Measurements from ENCODE around the gene ALG11. TPM values are rescaled to one million over a fixed set of nuclear protein-coding genes. Genes with fewer than 3 reads are reported as not detected.

The ALG11 gene
- polyA plus RNA-seq, 1 donor from 2014 or later: 29.2 TPM

DNA sequence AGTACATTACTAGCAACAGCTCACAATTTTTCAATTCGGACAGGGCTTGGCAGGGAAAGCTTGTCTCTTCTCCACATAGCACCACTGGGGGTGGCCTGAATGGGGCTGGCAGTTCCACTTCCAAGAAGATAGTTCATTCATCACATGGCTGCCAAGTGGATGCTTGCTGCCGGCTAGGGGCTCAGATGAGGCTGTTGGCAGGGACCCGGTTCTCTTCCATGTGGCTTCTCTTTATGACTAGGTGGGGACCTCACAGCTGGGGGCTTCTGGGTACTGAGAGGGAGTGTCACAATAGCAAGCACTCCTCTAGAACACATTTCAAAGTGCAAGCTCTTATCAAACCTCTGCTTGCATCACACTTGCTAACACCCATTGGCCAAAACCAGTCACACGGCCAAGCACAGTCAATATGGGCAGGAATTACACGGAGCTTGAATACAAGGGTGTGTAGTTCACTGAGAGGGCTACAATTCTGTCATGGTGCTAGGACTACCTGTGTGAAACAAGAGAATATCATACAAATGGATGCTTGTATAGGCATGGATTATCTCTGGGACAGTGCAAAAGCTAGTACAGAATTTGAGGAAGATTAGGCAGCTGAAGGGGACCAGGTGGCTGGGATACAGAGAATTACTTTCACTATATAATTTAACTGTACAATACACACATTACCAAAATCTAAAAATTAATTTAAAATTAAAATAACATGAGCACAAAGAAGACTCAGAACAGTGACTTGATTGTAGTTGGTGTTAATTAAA is 33.2 kb upstream of the ALG11 start:
- Histone ChIP-seq H3K79me2 (replicated peaks; ENCODE audit: insufficient read depth, low read length) (no peaks in the 10 kb centered on the region), H2AFZ (ENCODE audit: low read depth, low read length) (no peak overlapping the region), H3K9me3 (ENCODE audit: low read length) (peaks cover 5% of the 10 kb centered on the region), H3K4me3 (ENCODE audit: low read length) (no peak overlapping the region), H3K27ac (ENCODE audit: low read length) (no peak overlapping the region), H3K36me3 (ENCODE audit: insufficient read depth, low read length) (no peaks in the 10 kb centered on the region), H3K9me2 (ENCODE audit: insufficient read depth, low read length) (no peaks in the 10 kb centered on the region), H3K9ac (ENCODE audit: low read length) (no peak overlapping the region), H3K4me2 (ENCODE audit: low read length) (no peak overlapping the region), H3F3A (ENCODE audit: insufficient read depth, low read length, poor library complexity, severe bottlenecking) (no peaks in the 10 kb centered on the region), H3K27me3 (ENCODE audit: insufficient read depth, low read depth, low read length) (no peaks in the 10 kb centered on the region), H4K20me1 (ENCODE audit: insufficient read depth) (no peaks in the 10 kb centered on the region)
- no peak for TF ChIP-seq EP300 (conservative IDR thresholded peaks at IDR 0.05; ENCODE audit: poor library complexity, severe bottlenecking)
- TF ChIP-seq, protein P1, sequence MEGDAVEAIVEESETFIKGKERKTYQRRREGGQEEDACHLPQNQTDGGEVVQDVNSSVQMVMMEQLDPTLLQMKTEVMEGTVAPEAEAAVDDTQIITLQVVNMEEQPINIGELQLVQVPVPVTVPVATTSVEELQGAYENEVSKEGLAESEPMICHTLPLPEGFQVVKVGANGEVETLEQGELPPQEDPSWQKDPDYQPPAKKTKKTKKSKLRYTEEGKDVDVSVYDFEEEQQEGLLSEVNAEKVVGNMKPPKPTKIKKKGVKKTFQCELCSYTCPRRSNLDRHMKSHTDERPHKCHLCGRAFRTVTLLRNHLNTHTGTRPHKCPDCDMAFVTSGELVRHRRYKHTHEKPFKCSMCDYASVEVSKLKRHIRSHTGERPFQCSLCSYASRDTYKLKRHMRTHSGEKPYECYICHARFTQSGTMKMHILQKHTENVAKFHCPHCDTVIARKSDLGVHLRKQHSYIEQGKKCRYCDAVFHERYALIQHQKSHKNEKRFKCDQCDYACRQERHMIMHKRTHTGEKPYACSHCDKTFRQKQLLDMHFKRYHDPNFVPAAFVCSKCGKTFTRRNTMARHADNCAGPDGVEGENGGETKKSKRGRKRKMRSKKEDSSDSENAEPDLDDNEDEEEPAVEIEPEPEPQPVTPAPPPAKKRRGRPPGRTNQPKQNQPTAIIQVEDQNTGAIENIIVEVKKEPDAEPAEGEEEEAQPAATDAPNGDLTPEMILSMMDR (IDR thresholded peaks at IDR 0.05; ENCODE audit: poor library complexity, severe bottlenecking): no peak
- no peak for TF ChIP-seq EZH2 (IDR thresholded peaks at IDR 0.05; ENCODE audit: borderline replicate concordance, insufficient read depth, low read length, poor library complexity, severe bottlenecking)
- no peak for TF ChIP-seq SMC3 (conservative IDR thresholded peaks at IDR 0.05; ENCODE audit: poor library complexity)
- no peak for TF ChIP-seq POLR2AphosphoS5 (IDR thresholded peaks at IDR 0.05)
- no peak for TF ChIP-seq REST (IDR thresholded peaks at IDR 0.05; ENCODE audit: borderline replicate concordance)
- no peak for TF ChIP-seq TAF1 (IDR thresholded peaks at IDR 0.05; ENCODE audit: low read depth)
- no peak for TF ChIP-seq MXI1 (conservative IDR thresholded peaks at IDR 0.05; ENCODE audit: poor library complexity, severe bottlenecking)
- no peak for TF ChIP-seq RAD21 (conservative IDR thresholded peaks at IDR 0.05)

- no peaks in the 10 kb centered on the region for H3K36me3 ChIP-seq (ENCODE audit: insufficient read depth, low read length)
- H3K4me3 ChIP-seq (ENCODE audit: low read length): no peak overlapping the region
- H3K9ac ChIP-seq (ENCODE audit: low read length): no peak overlapping the region
- H3K9me3 ChIP-seq (ENCODE audit: low read length): peaks cover 5% of the 10 kb centered on the region
- no peak overlapping the region for H2AFZ ChIP-seq (ENCODE audit: low read depth, low read length)
- no peaks in the 10 kb centered on the region for H3K9me2 ChIP-seq (ENCODE audit: insufficient read depth, low read length)
- no peak for TF ChIP-seq TAF1 (IDR thresholded peaks at IDR 0.05; ENCODE audit: low read depth)
- TF ChIP-seq, protein P1 (IDR thresholded peaks at IDR 0.05; ENCODE audit: poor library complexity, severe bottlenecking): no peak
- no peak for TF ChIP-seq EP300 (conservative IDR thresholded peaks at IDR 0.05; ENCODE audit: poor library complexity, severe bottlenecking)
- no peak for TF ChIP-seq POLR2AphosphoS5 (IDR thresholded peaks at IDR 0.05)
- no peak for TF ChIP-seq RAD21 (conservative IDR thresholded peaks at IDR 0.05)
- no peak for TF ChIP-seq SMC3 (conservative IDR thresholded peaks at IDR 0.05; ENCODE audit: poor library complexity)
- no peak for TF ChIP-seq MXI1 (conservative IDR thresholded peaks at IDR 0.05; ENCODE audit: poor library complexity, severe bottlenecking)
- TF ChIP-seq REST (IDR thresholded peaks at IDR 0.05; ENCODE audit: borderline replicate concordance): no peak
- TF ChIP-seq EZH2 (IDR thresholded peaks at IDR 0.05; ENCODE audit: borderline replicate concordance, insufficient read depth, low read length, poor library complexity, severe bottlenecking): no peak
- H3F3A ChIP-seq (ENCODE audit: insufficient read depth, low read length, poor library complexity, severe bottlenecking): no peaks in the 10 kb centered on the region
- no peak overlapping the region for H3K4me2 ChIP-seq (ENCODE audit: low read length)
- H3K79me2 ChIP-seq (replicated peaks; ENCODE audit: insufficient read depth, low read length): no peaks in the 10 kb centered on the region
- no peaks in the 10 kb centered on the region for H3K27me3 ChIP-seq (ENCODE audit: insufficient read depth, low read depth, low read length)
- no peak overlapping the region for H3K27ac ChIP-seq (ENCODE audit: low read length)
- H4K20me1 ChIP-seq (ENCODE audit: insufficient read depth): no peaks in the 10 kb centered on the region
These were observed 31.3 kb upstream of the ALG11 start for GRCh38 chr13:51980908-51981307.
